HFFc6 (cell line): ENCODE results near the gene DBET. TPM values are rescaled to one million over a fixed set of nuclear protein-coding genes. Genes with fewer than 3 reads are reported as not detected.
A peak's percentile ranks its signal among the peaks of the same experiment; 100 is the strongest.
"Not testable (repeated sequence)": the region's sequence is repeated elsewhere in the genome, so short reads cannot be mapped to it uniquely, and the experiment has no call there.

Source experiments
- DNase-seq: peaks from one replicate; pipeline ENCODE4 v3.0.0-alpha.2; 2018
- H3K27ac Mint-ChIP-seq: 2 replicates; pipeline ENCODE4 v1.8.0; 2020; ENCODE audit warnings: mild to moderate bottlenecking, mixed read lengths
- H3K27me3 Mint-ChIP-seq: 2 replicates; pipeline ENCODE4 v1.8.0; 2021; ENCODE audit warnings: mild to moderate bottlenecking, moderate library complexity, mixed read lengths; ENCODE audit not compliant: insufficient read depth
- H3K36me3 Mint-ChIP-seq: 2 replicates; pipeline ENCODE4 v1.8.0; 2021; ENCODE audit warnings: low read depth, mixed read lengths
- H3K4me1 Mint-ChIP-seq: 2 replicates; pipeline ENCODE4 v1.8.0; 2020; ENCODE audit warnings: low read depth, mixed read lengths
- H3K4me3 Mint-ChIP-seq: 2 replicates; pipeline ENCODE4 v1.8.0; 2020; ENCODE audit warnings: mild to moderate bottlenecking, moderate library complexity, mixed read lengths
- H3K9me3 Mint-ChIP-seq: 2 replicates; pipeline ENCODE4 v1.8.0; 2020; ENCODE audit warnings: mild to moderate bottlenecking, mixed read lengths
- total RNA-seq, 6 experiments: library from RNA; stranded (reverse); fragmentation: NEBNext Ultra II Directional; extraction: Animal tissue kit (Norgen Biotek cat#: 25700); gene quantifications; 2 replicates in 1 of 6; 3 replicates in 5 of 6; pipeline ENCODE4 v1.2.3, GENCODE V29; 2021

Gene DBET
- total RNA-seq, 6 experiments from 2014 or later: not detected

GRCh38 chr4:190106191-190106590 is 41.9 kb downstream of the DBET start:
- H3K4me1 Mint-ChIP-seq, H3K27me3 Mint-ChIP-seq, H3K9me3 Mint-ChIP-seq, H3K36me3 Mint-ChIP-seq, H3K4me3 Mint-ChIP-seq, H3K27ac Mint-ChIP-seq: not testable (repeated sequence)
- peak; percentile 0 for DNase-seq

GRCh38 chr4:190106611-190107480 is 42.5 kb downstream of the DBET start:
- H3K36me3 Mint-ChIP-seq, H3K27me3 Mint-ChIP-seq, H3K27ac Mint-ChIP-seq, H3K9me3 Mint-ChIP-seq, H3K4me1 Mint-ChIP-seq, H3K4me3 Mint-ChIP-seq: not testable (repeated sequence)
- peak; percentile 0 for DNase-seq

GRCh38 chr4:190107766-190108485 is 43.6 kb downstream of the DBET start:
- not testable (repeated sequence) for H3K4me1 Mint-ChIP-seq, H3K27me3 Mint-ChIP-seq, H3K36me3 Mint-ChIP-seq, H3K27ac Mint-ChIP-seq, H3K4me3 Mint-ChIP-seq, H3K9me3 Mint-ChIP-seq
- DNase-seq: peak; percentile 0

- DNase-seq: peak; percentile 0
- not testable (repeated sequence) for H3K4me1 Mint-ChIP-seq, H3K4me3 Mint-ChIP-seq, H3K9me3 Mint-ChIP-seq, H3K27ac Mint-ChIP-seq, H3K27me3 Mint-ChIP-seq, H3K36me3 Mint-ChIP-seq
Observed at GRCh38 chr4:190108756-190109155, 44.5 kb downstream of the DBET start.

GRCh38 chr4:190109390-190110011 is 45.2 kb downstream of the DBET start:
- H3K27ac Mint-ChIP-seq, H3K4me1 Mint-ChIP-seq, H3K36me3 Mint-ChIP-seq, H3K4me3 Mint-ChIP-seq, H3K27me3 Mint-ChIP-seq, H3K9me3 Mint-ChIP-seq: not testable (repeated sequence)
- DNase-seq: peak; percentile 1

- not testable (repeated sequence) for H3K9me3 Mint-ChIP-seq, H3K4me1 Mint-ChIP-seq, H3K4me3 Mint-ChIP-seq, H3K27ac Mint-ChIP-seq, H3K36me3 Mint-ChIP-seq, H3K27me3 Mint-ChIP-seq
- peak; percentile 0 for DNase-seq
Observed at GRCh38 chr4:190110033-190110432, 45.7 kb downstream of the DBET start.

- not testable (repeated sequence) for H3K27ac Mint-ChIP-seq, H3K36me3 Mint-ChIP-seq, H3K4me1 Mint-ChIP-seq, H3K4me3 Mint-ChIP-seq, H3K27me3 Mint-ChIP-seq, H3K9me3 Mint-ChIP-seq
- peak; percentile 0 for DNase-seq
Observed at GRCh38 chr4:190110570-190111295, 46.4 kb downstream of the DBET start.

GRCh38 chr4:190112879-190113278 is 48.6 kb downstream of the DBET start:
- H3K36me3 Mint-ChIP-seq, DNase-seq, H3K9me3 Mint-ChIP-seq, H3K4me1 Mint-ChIP-seq, H3K4me3 Mint-ChIP-seq, H3K27me3 Mint-ChIP-seq, H3K27ac Mint-ChIP-seq: not testable (repeated sequence)

GRCh38 chr4:190114991-190115390 is 50.7 kb downstream of the DBET start:
- H3K9me3 Mint-ChIP-seq, H3K27me3 Mint-ChIP-seq, H3K4me3 Mint-ChIP-seq, H3K36me3 Mint-ChIP-seq, H3K27ac Mint-ChIP-seq, H3K4me1 Mint-ChIP-seq: not testable (repeated sequence)
- peak; percentile 0 for DNase-seq

Other genes starting within 250 kb of the DBET start
- gene FRG1, start 123.6 kb upstream of the DBET start, total RNA-seq: 10 to 100 TPM; 30.3 to 46.1 (median 37.2) TPM
- not detected for gene FRG2, start 37.2 kb upstream of the DBET start, total RNA-seq
- not detected for gene DUX4, start 109.3 kb downstream of the DBET start, total RNA-seq